ENCODE results near the gene GIMAP8.
"Not testable (repeated sequence)": the region's sequence is repeated elsewhere in the genome, so short reads cannot be mapped to it uniquely, and the experiment has no call there.

GIMAP8 gene

DNA sequence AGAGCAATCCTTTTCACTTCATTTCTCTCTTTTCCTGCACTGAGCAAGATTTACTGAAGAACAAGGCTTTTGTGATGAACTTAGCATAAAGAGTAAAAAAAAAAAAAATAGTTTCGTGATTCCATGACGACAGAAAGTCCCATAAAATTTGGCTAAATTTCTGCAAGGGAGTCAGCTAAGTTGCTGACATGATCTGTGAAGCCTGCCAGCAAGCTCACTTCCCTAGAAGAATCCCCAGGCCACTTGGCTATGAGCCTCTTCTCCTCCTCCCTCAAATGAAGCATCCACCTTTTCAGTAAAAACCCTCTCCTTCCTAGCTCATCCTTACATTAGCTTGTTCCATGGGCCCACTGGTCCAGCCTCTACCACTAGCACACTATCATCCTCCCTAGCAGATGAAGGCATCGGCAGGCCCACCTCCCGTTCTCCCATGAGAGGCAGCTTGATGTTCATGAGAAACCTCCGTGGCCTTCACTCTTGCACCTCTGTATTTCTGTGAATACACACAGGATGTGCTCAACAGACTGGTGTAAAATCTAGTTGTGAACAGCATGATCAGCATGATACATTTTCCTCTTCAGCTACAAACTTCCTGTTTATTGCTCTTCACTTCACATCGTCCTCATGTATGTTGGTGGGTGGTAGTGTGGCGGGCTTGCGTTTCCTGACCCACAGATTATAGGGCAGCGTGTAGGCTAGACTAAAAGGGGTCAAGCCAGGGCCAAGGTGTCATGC, 30.9 kb downstream of the GIMAP8 start:
- no peaks in the 10 kb centered on the region for H3K9me3 ChIP-seq (ENCODE audit: control insufficient read depth, insufficient read depth, low read length)
- H3K9ac ChIP-seq (ENCODE audit: low read depth, low read length) = no peak overlapping the region
- no peaks in the 10 kb centered on the region for H3K36me3 ChIP-seq (ENCODE audit: insufficient read depth, low read length)
- H3K4me1 ChIP-seq (ENCODE audit: insufficient read depth, low read length) = no peaks in the 10 kb centered on the region

- Histone ChIP-seq H3K36me3 (ENCODE audit: insufficient read depth, low read length) (no peaks in the 10 kb centered on the region), H3K4me1 (ENCODE audit: insufficient read depth, low read length) (no peaks in the 10 kb centered on the region), H3K9ac (ENCODE audit: low read depth, low read length) (no peak overlapping the region), H3K9me3 (ENCODE audit: control insufficient read depth, insufficient read depth, low read length) (no peaks in the 10 kb centered on the region)
Observed at GRCh38 chr7:150481922-150482321, 31.5 kb downstream of the GIMAP8 start.

DNA sequence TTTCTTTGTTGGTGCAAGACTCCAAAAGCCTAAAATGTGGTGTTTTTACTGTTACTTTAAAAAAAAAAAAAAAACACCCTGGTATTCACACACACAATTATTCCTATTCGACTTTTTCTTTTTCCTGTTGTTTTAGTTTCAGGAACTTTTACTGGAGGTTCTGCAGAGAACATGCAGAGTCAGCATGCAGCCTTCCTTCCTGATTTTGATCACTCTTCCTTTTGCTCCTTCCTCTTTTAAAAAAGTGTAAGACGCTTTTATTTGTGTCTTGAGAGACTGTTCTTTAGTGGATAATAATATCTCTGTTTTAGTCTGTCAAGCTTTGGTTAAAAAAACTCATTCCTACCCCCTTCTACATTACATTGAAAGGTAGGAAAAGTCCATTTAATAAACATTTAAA, 33.1 kb downstream of the GIMAP8 start:
- H3K4me1 ChIP-seq (ENCODE audit: insufficient read depth, low read length); H3K9ac ChIP-seq (ENCODE audit: low read depth, low read length); H3K36me3 ChIP-seq (ENCODE audit: insufficient read depth, low read length); H3K9me3 ChIP-seq (ENCODE audit: control insufficient read depth, insufficient read depth, low read length): not testable (repeated sequence)

DNA sequence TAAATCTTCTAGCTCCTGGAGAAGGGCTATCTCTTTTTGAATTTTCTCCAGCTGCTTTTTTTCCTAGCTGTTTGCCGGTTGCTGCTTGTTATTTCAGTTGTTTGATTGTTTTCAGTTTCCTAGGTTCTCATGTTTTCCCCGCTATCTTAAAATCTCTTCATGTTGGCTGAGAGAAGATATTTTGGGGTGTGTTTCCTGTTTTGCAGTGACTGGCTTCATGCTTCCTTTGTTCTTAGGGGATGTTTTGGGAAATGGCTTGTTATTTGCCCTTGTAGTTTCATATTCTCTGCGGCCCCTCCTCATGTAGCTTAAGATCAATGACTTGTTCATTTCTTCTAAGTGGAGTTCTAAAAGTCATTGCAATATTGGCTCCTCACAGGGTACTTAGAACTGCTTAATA, 33.6 kb downstream of the GIMAP8 start:
- H3K36me3 ChIP-seq (ENCODE audit: insufficient read depth, low read length); H3K9me3 ChIP-seq (ENCODE audit: control insufficient read depth, insufficient read depth, low read length); H3K4me1 ChIP-seq (ENCODE audit: insufficient read depth, low read length); H3K9ac ChIP-seq (ENCODE audit: low read depth, low read length): not testable (repeated sequence)

DNA sequence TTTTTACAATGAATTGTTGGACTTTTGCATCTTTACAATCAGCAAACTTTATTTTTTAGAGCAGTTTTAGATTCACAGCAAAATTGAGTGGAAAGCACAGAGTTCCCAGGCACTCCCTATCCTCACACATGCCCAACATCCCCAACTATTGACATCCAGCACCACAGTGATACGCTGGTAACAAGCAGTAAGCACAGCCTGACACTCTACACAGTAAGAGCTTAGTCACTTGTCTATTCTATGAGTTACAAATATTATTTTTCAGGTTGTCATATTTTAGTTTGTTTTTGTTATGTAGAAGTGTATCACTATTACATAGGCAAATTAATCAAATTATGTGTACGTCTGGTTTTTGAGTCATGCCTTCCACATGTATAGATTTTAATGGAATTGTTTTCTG, 37.2 kb downstream of the GIMAP8 start:
- H3K9me3 ChIP-seq (ENCODE audit: control insufficient read depth, insufficient read depth, low read length) = no peaks in the 10 kb centered on the region
- no peaks in the 10 kb centered on the region for H3K36me3 ChIP-seq (ENCODE audit: insufficient read depth, low read length)
- no peak overlapping the region for H3K9ac ChIP-seq (ENCODE audit: low read depth, low read length)
- H3K4me1 ChIP-seq (ENCODE audit: insufficient read depth, low read length) = no peaks in the 10 kb centered on the region

DNA sequence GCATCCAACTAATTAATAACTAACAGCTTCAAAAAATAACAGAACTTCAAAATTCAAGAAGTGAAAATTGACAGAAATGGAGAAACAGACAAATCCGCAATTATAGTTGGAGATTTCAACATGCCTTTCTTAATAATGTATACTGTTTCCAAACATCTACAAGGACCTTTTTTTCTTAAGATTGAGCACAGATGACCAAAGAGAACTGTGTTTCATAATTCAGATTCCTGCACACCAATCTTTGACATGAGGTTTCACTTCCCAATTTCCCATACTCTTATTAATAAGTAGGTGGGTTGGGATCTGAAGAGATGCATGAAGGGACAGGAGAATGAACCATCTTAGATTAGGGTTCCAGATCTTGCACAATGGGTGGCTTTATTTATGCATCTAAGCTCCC, 39.4 kb downstream of the GIMAP8 start:
- H3K36me3 ChIP-seq (ENCODE audit: insufficient read depth, low read length) = no peaks in the 10 kb centered on the region
- no peaks in the 10 kb centered on the region for H3K4me1 ChIP-seq (ENCODE audit: insufficient read depth, low read length)
- H3K9me3 ChIP-seq (ENCODE audit: control insufficient read depth, insufficient read depth, low read length) = no peaks in the 10 kb centered on the region
- H3K9ac ChIP-seq (ENCODE audit: low read depth, low read length) = no peak overlapping the region

DNA sequence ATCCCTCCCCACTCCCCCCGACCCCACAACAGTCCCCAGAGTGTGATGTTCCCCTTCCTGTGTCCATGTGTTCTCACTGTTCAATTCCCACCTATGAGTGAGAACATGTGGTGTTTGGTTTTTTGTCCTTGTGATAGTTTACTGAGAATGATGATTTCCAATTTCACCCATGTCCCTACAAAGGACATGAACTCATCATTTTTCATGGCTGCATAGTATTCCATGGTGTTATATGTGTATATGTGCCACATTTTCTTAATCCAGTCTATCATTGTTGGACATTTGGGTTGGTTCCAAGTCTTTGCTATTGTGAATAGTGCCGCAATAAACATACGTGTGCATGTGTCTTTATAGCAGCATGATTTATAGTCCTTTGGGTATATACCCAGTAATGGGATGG, 43.0 kb downstream of the GIMAP8 start:
- H3K9me3 ChIP-seq (ENCODE audit: control insufficient read depth, insufficient read depth, low read length); H3K36me3 ChIP-seq (ENCODE audit: insufficient read depth, low read length); H3K4me1 ChIP-seq (ENCODE audit: insufficient read depth, low read length): not testable (repeated sequence)

DNA sequence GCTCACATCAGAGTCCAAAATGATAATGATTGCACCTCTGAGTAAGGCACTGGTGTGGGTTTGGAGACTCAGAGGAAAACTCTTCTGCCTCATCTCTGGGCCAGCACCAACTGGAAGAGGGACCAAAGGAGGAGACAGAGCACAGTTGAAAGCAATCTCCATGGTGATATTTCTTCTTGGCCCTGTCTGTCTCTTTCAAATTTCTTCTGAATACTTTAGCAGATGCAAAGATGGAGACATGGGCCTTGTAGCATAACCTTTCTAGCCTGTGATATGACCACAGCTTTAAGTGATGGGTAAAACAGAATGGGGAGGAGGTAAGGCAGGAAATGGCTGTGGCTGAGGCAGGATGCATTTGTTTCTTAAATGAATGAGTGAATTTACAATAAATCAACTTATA, 52.1 kb downstream of the GIMAP8 start:
- H3K9me3 ChIP-seq (ENCODE audit: control insufficient read depth, insufficient read depth, low read length) = no peaks in the 10 kb centered on the region
- H3K4me1 ChIP-seq (ENCODE audit: insufficient read depth, low read length) = no peaks in the 10 kb centered on the region
- no peaks in the 10 kb centered on the region for H3K36me3 ChIP-seq (ENCODE audit: insufficient read depth, low read length)
- no peak overlapping the region for H3K9ac ChIP-seq (ENCODE audit: low read depth, low read length)

More for the DNA sequence above, 43.0 kb downstream of the GIMAP8 start:
- not testable (repeated sequence) for H3K9ac ChIP-seq (ENCODE audit: low read depth, low read length)

- no peak overlapping the region for H3K9ac ChIP-seq (ENCODE audit: low read depth, low read length)
- H3K36me3 ChIP-seq (ENCODE audit: insufficient read depth, low read length) = no peaks in the 10 kb centered on the region
- no peaks in the 10 kb centered on the region for H3K9me3 ChIP-seq (ENCODE audit: control insufficient read depth, insufficient read depth, low read length)
- no peaks in the 10 kb centered on the region for H3K4me1 ChIP-seq (ENCODE audit: insufficient read depth, low read length)
Observed at GRCh38 chr7:150503155-150503554, 52.7 kb downstream of the GIMAP8 start.

- H3K9me3 ChIP-seq (ENCODE audit: control insufficient read depth, insufficient read depth, low read length) = no peaks in the 10 kb centered on the region
- H3K36me3 ChIP-seq (ENCODE audit: insufficient read depth, low read length) = no peaks in the 10 kb centered on the region
- no peak overlapping the region for H3K9ac ChIP-seq (ENCODE audit: low read depth, low read length)
- H3K4me1 ChIP-seq (ENCODE audit: insufficient read depth, low read length) = no peaks in the 10 kb centered on the region
Observed at GRCh38 chr7:150503581-150503980, 53.2 kb downstream of the GIMAP8 start.

- Histone ChIP-seq H3K4me1 (ENCODE audit: insufficient read depth, low read length) (no peaks in the 10 kb centered on the region), H3K36me3 (ENCODE audit: insufficient read depth, low read length) (no peaks in the 10 kb centered on the region), H3K9ac (ENCODE audit: low read depth, low read length) (no peak overlapping the region), H3K9me3 (ENCODE audit: control insufficient read depth, insufficient read depth, low read length) (no peaks in the 10 kb centered on the region)
Observed at GRCh38 chr7:150507947-150508602, 57.6 kb downstream of the GIMAP8 start.

- no peaks in the 10 kb centered on the region for H3K9me3 ChIP-seq (ENCODE audit: control insufficient read depth, insufficient read depth, low read length)
Observed at GRCh38 chr7:150511048-150511447, 60.6 kb downstream of the GIMAP8 start.

DNA sequence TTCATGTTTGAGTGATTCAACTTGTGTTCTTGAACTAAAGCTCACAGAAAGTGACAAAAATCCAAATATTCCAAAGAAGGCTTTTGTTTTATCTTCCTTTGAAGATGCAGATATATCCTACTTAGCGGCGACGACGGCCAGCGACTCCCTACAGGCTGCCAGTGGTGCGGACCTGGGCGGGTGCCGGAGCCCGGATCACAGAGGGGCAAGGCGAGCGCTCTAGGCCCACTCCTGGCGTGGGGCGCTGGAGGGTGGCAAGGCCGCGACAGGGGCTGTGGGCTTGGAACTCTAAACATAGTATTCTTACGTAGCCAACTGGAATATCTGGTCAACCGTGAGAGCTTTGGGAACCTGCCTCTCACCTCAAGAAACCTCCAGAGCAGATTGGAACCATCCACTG, 63.3 kb downstream of the GIMAP8 start:
- H3K4me1 ChIP-seq (ENCODE audit: insufficient read depth, low read length) = no peaks in the 10 kb centered on the region
- H3K36me3 ChIP-seq (ENCODE audit: insufficient read depth, low read length) = no peaks in the 10 kb centered on the region
- no peak overlapping the region for H3K9ac ChIP-seq (ENCODE audit: low read depth, low read length)
- H3K9me3 ChIP-seq (ENCODE audit: control insufficient read depth, insufficient read depth, low read length) = no peaks in the 10 kb centered on the region

More at GRCh38 chr7:150511048-150511447, 60.6 kb downstream of the GIMAP8 start:
- no peaks in the 10 kb centered on the region for H3K4me1 ChIP-seq (ENCODE audit: insufficient read depth, low read length)
- no peak overlapping the region for H3K9ac ChIP-seq (ENCODE audit: low read depth, low read length)
- H3K36me3 ChIP-seq (ENCODE audit: insufficient read depth, low read length) = no peaks in the 10 kb centered on the region

- Histone ChIP-seq H3K9me3 (ENCODE audit: control insufficient read depth, insufficient read depth, low read length) (no peaks in the 10 kb centered on the region), H3K36me3 (ENCODE audit: insufficient read depth, low read length) (no peaks in the 10 kb centered on the region), H3K9ac (ENCODE audit: low read depth, low read length) (no peak within 1 kb of the TSS), H3K4me1 (ENCODE audit: insufficient read depth, low read length) (no peaks in the 10 kb centered on the region)
Observed at GRCh38 chr7:150514748-150515222, 64.4 kb downstream of the GIMAP8 start, which contains the start of gene GIMAP7. GIMAP7 (plus strand) TSS chr7:150514872; CDS start chr7:150519975, 5,103 bp downstream.
